Measurements from ENCODE around the gene SYNM. TPM values are rescaled to one million over a fixed set of nuclear protein-coding genes. Genes with fewer than 3 reads are reported as not detected.

SYNM gene
- total RNA-seq, 1 donor from 2014 or later = 8.7 TPM

GRCh38 chr15:99082798-99083197 is 22.1 kb upstream of the SYNM start:
- no peak for DNase-seq (ENCODE audit: extremely low read depth, low read depth, low spot score)

GRCh38 chr15:99084965-99085364 is 19.9 kb upstream of the SYNM start:
- no peak for DNase-seq (ENCODE audit: extremely low read depth, low read depth, low spot score)

- DNase-seq (ENCODE audit: extremely low read depth, low read depth, low spot score) = no peak
Observed at GRCh38 chr15:99085413-99086326, 19.2 kb upstream of the SYNM start.

GRCh38 chr15:99086327-99086667 is 18.6 kb upstream of the SYNM start:
- no peak for DNase-seq (ENCODE audit: extremely low read depth, low read depth, low spot score)

- DNase-seq (ENCODE audit: extremely low read depth, low read depth, low spot score) = no peak
Observed at GRCh38 chr15:99087405-99087943, 17.4 kb upstream of the SYNM start.

GRCh38 chr15:99090011-99090699 is 14.7 kb upstream of the SYNM start:
- DNase-seq (ENCODE audit: extremely low read depth, low read depth, low spot score) = no peak

GRCh38 chr15:99090938-99091337 is 13.9 kb upstream of the SYNM start:
- no peak for DNase-seq (ENCODE audit: extremely low read depth, low read depth, low spot score)

- DNase-seq (ENCODE audit: extremely low read depth, low read depth, low spot score) = no peak
Observed at GRCh38 chr15:99092554-99093172, 12.2 kb upstream of the SYNM start.

- DNase-seq (ENCODE audit: extremely low read depth, low read depth, low spot score) = no peak
Observed at GRCh38 chr15:99095626-99096025, 9.3 kb upstream of the SYNM start.

GRCh38 chr15:99096173-99096893 is 8.5 kb upstream of the SYNM start:
- no peak for DNase-seq (ENCODE audit: extremely low read depth, low read depth, low spot score)

- no peak for DNase-seq (ENCODE audit: extremely low read depth, low read depth, low spot score)
Observed at GRCh38 chr15:99096894-99097426, 7.9 kb upstream of the SYNM start.

- DNase-seq (ENCODE audit: extremely low read depth, low read depth, low spot score) = no peak
Observed at GRCh38 chr15:99097441-99098410, 7.2 kb upstream of the SYNM start.

GRCh38 chr15:99098426-99098825 is 6.5 kb upstream of the SYNM start:
- DNase-seq (ENCODE audit: extremely low read depth, low read depth, low spot score) = no peak

- no peak for DNase-seq (ENCODE audit: extremely low read depth, low read depth, low spot score)
Observed at GRCh38 chr15:99098991-99099390, 5.9 kb upstream of the SYNM start.

GRCh38 chr15:99099661-99100060 is 5.2 kb upstream of the SYNM start:
- no peak for DNase-seq (ENCODE audit: extremely low read depth, low read depth, low spot score)

- no peak for DNase-seq (ENCODE audit: extremely low read depth, low read depth, low spot score)
Observed at GRCh38 chr15:99100245-99101173, 4.4 kb upstream of the SYNM start.

GRCh38 chr15:99101501-99101900 is 3.4 kb upstream of the SYNM start:
- DNase-seq (ENCODE audit: extremely low read depth, low read depth, low spot score) = no peak
